IMR-90 (cell line): Measurements from ENCODE around the gene UBA5. TPM values are rescaled to one million over a fixed set of nuclear protein-coding genes. Genes with fewer than 3 reads are reported as not detected.

Experiments
- ATAC-seq: fragments of 200-7000 bp; cut with Tn5 transposase; 2 replicates; pipeline ENCODE4 v1.9.1; 2020; ENCODE audit warnings: low read depth, mild to moderate bottlenecking, moderate library complexity
- BruUV-seq: library from RNA; stranded (reverse); fragments of 400-500 nt; replicated peaks from 2 replicates; lab custom pipeline; 2021; lab: Mats Ljungman, UMichigan
- CTCF ChIA-PET: fragments of 300-600 bp; formaldehyde crosslinking; extraction: SDS; loops from one replicate; lab custom pipeline; 2021; ENCODE audit warnings: antibody characterized with exemption; lab: Yijun Ruan, JAX
- POLR2A ChIA-PET: fragments of 300-600 bp; sonication (Branson Sonifier 250); formaldehyde crosslinking; loops from one replicate; lab custom pipeline; 2022; ENCODE audit warnings: antibody characterized with exemption; ENCODE audit not compliant: unreplicated experiment; lab: Charles Lee
- DNase-seq: peaks from one replicate; pipeline ENCODE4 v3.0.0; 2013
- H2AFZ ChIP-seq: replicated peaks from 2 replicates; pipeline ENCODE3; 2013; ENCODE audit warnings: low read length, mild to moderate bottlenecking; ENCODE audit not compliant: poor library complexity
- H2AK5ac ChIP-seq: 2 replicates; pipeline ENCODE4 v1.6.1; 2013; ENCODE audit warnings: low read depth, low read length, inconsistent platforms
- H2AK9ac ChIP-seq: replicated peaks from 2 replicates; pipeline ENCODE3; 2013; ENCODE audit warnings: mild to moderate bottlenecking, low read depth, low read length, moderate library complexity; ENCODE audit not compliant: poor library complexity
- H2BK120ac ChIP-seq: 2 replicates; pipeline ENCODE4 v1.6.1; 2013; ENCODE audit warnings: low read depth, low read length, inconsistent platforms
- H2BK15ac ChIP-seq: 3 replicates; pipeline ENCODE4 v1.6.1; 2013; ENCODE audit warnings: low read depth, low read length, inconsistent platforms
- H2BK20ac ChIP-seq: 2 replicates; pipeline ENCODE4 v1.6.1; 2013; ENCODE audit warnings: low read depth, mild to moderate bottlenecking, inconsistent platforms, low read length, moderate library complexity
- H2BK5ac ChIP-seq: 2 replicates; pipeline ENCODE4 v1.6.1; 2013; ENCODE audit warnings: mild to moderate bottlenecking, low read depth, low read length, inconsistent platforms; ENCODE audit not compliant: poor library complexity, severe bottlenecking
- H3K14ac ChIP-seq: replicated peaks from 2 replicates; pipeline ENCODE4 v1.6.1; 2013; ENCODE audit warnings: low read depth, low read length, inconsistent platforms
- H3K18ac ChIP-seq: 2 replicates; pipeline ENCODE4 v1.6.1; 2013; ENCODE audit warnings: low read depth, low read length, control low read depth
- H3K23ac ChIP-seq: 2 replicates; pipeline ENCODE4 v1.6.1; 2013; ENCODE audit warnings: low read depth, low read length, inconsistent platforms
- H3K27ac ChIP-seq: 2 replicates; pipeline ENCODE4 v1.5.1; 2013; ENCODE audit warnings: mild to moderate bottlenecking, control low read depth, low read length; ENCODE audit not compliant: insufficient read depth
- H3K27me3 ChIP-seq: 2 replicates; pipeline ENCODE4 v1.6.1; 2013; ENCODE audit warnings: low read length; ENCODE audit not compliant: control insufficient read depth, insufficient read depth
- H3K36me3 ChIP-seq: 2 replicates; pipeline ENCODE4 v1.6.1; 2013; ENCODE audit warnings: low read length, mixed read lengths; ENCODE audit not compliant: control insufficient read depth, insufficient read depth
- H3K4ac ChIP-seq: 2 replicates; pipeline ENCODE4 v1.6.1; 2013; ENCODE audit warnings: low read depth, low read length, inconsistent platforms
- H3K4me1 ChIP-seq: 2 replicates; pipeline ENCODE4 v1.6.1; 2013; ENCODE audit warnings: low read length, mixed read lengths; ENCODE audit not compliant: control insufficient read depth, insufficient read depth
- H3K4me2 ChIP-seq: 2 replicates; pipeline ENCODE4 v1.6.1; 2013; ENCODE audit warnings: low read depth, mild to moderate bottlenecking, control low read depth, low read length, moderate library complexity
- H3K4me3 ChIP-seq: 2 replicates; pipeline ENCODE4 v1.5.1; 2013; ENCODE audit warnings: low read depth, mild to moderate bottlenecking, control low read depth, low read length, moderate library complexity; ENCODE audit not compliant: insufficient read depth
- H3K56ac ChIP-seq: 2 replicates; pipeline ENCODE4 v1.6.1; 2013; ENCODE audit warnings: low read length, inconsistent platforms; ENCODE audit not compliant: insufficient read depth; ENCODE audit errors: extremely low read depth
- H3K79me1 ChIP-seq, 2 experiments: 2 replicates each; pipeline ENCODE4 v1.6.1; 2013; ENCODE audit warnings: low read length in 2 of 2, inconsistent platforms in 1 of 2, low read depth in 1 of 2
- H3K9ac ChIP-seq: 2 replicates; pipeline ENCODE4 v1.6.1; 2013; ENCODE audit warnings: low read depth, low read length, control low read depth
- H3K9me1 ChIP-seq: 2 replicates; pipeline ENCODE4 v1.6.1; 2013; ENCODE audit warnings: low read length, inconsistent platforms; ENCODE audit not compliant: insufficient read depth
- H3K9me3 ChIP-seq: 2 replicates; pipeline ENCODE4 v1.6.1; 2013; ENCODE audit warnings: low read length; ENCODE audit not compliant: control insufficient read depth, insufficient read depth
- H4K20me1 ChIP-seq: 2 replicates; pipeline ENCODE4 v1.6.1; 2013; ENCODE audit warnings: low read length, inconsistent platforms; ENCODE audit not compliant: insufficient read depth
- H4K5ac ChIP-seq: 2 replicates; pipeline ENCODE4 v1.6.1; 2013; ENCODE audit warnings: mild to moderate bottlenecking, low read depth, low read length, control low read depth
- H4K8ac ChIP-seq, 2 experiments: 2 replicates each; pipeline ENCODE4 v1.6.1; 2013; ENCODE audit warnings: low read depth in 2 of 2, low read length in 2 of 2, control low read depth in 1 of 2, inconsistent platforms in 1 of 2
- H4K91ac ChIP-seq: 2 replicates; pipeline ENCODE4 v1.6.1; 2013; ENCODE audit warnings: low read depth, low read length, inconsistent platforms; ENCODE audit not compliant: insufficient read depth
- BHLHE40 ChIP-seq: fragments of 150-350 bp; IDR thresholded peaks from 2 replicates; pipeline ENCODE4 v1.6.1; 2016; ENCODE audit warnings: mild to moderate bottlenecking, low read depth, low read length
- CEBPB ChIP-seq: IDR thresholded peaks from 2 replicates; pipeline ENCODE4 v1.6.1; 2012; ENCODE audit warnings: low read depth, low read length, improper control_type of control experiment
- CHD1 ChIP-seq: IDR thresholded peaks from 2 replicates; pipeline ENCODE4 v1.6.1; 2012; ENCODE audit warnings: low read depth, low read length, improper control_type of control experiment
- ELK1 ChIP-seq: fragments of 150-350 bp; IDR thresholded peaks from 2 replicates; pipeline ENCODE4 v1.6.1; 2016; ENCODE audit warnings: low read depth, mild to moderate bottlenecking, low read length, moderate library complexity, borderline replicate concordance
- FOS ChIP-seq: fragments of 150-350 bp; IDR thresholded peaks from 2 replicates; pipeline ENCODE4 v1.6.1; 2016; ENCODE audit warnings: low read depth, low read length
- MAFK ChIP-seq: IDR thresholded peaks from 2 replicates; pipeline ENCODE4 v1.6.1; 2012; ENCODE audit warnings: low read depth, low read length, improper control_type of control experiment
- MAZ ChIP-seq: IDR thresholded peaks from 2 replicates; pipeline ENCODE4 v1.6.1; 2012; ENCODE audit warnings: low read depth, mild to moderate bottlenecking, low read length, improper control_type of control experiment, moderate library complexity, borderline replicate concordance
- NFE2L2 ChIP-seq: fragments of 150-350 bp; IDR thresholded peaks from 2 replicates; pipeline ENCODE4 v1.6.1; 2016; ENCODE audit warnings: low read depth, mild to moderate bottlenecking, low read length
- POLR2A ChIP-seq: IDR thresholded peaks from 2 replicates; pipeline ENCODE4 v1.6.1; 2012; ENCODE audit warnings: mild to moderate bottlenecking, low read depth, low read length
- RAD21 ChIP-seq: IDR thresholded peaks from 2 replicates; pipeline ENCODE4 v1.6.1; 2012; ENCODE audit warnings: low read length, improper control_type of control experiment
- RCOR1 ChIP-seq: IDR thresholded peaks from 2 replicates; pipeline ENCODE4 v1.6.1; 2012; ENCODE audit warnings: mild to moderate bottlenecking, low read length, improper control_type of control experiment; ENCODE audit not compliant: insufficient replicate concordance
- RFX5 ChIP-seq: IDR thresholded peaks from 2 replicates; pipeline ENCODE4 v1.8.0; 2012; ENCODE audit warnings: low read depth, mild to moderate bottlenecking, low read length, moderate library complexity
- SMC3 ChIP-seq: fragments of 150-350 bp; IDR thresholded peaks from 2 replicates; pipeline ENCODE4 v1.6.1; 2016; ENCODE audit warnings: low read depth, mild to moderate bottlenecking, antibody characterized with exemption, low read length, moderate library complexity
- dilution Hi-C: fragments of 300-500 bp; cut with HindIII; formaldehyde crosslinking; loops from one replicate; pipeline ENCODE4 v1.14.3; 2018; ENCODE audit warnings: low sequenced_read_pairs; ENCODE audit not compliant: unreplicated experiment
- in situ Hi-C: fragments of 300-500 bp; cut with MboI; formaldehyde crosslinking; loops from 3 replicates; pipeline ENCODE4 v1.14.3; 2019; ENCODE audit warnings: low sequenced_read_pairs, inconsistent platforms, mixed read lengths
- intact Hi-C: fragments of 100-400 bp; cut with micrococcal nuclease; formaldehyde crosslinking; loops from 2 replicates; pipeline ENCODE4 v1.10.0; 2022
- polyA plus RNA-seq, 3 experiments: library from polyadenylated mRNA; depleted of rRNA; stranded (reverse); fragments of >200 nt; gene quantifications; 2 replicates each; pipeline ENCODE4 v1.2.3, GENCODE V29; 2012; ENCODE audit warnings: low replicate concordance in 1 of 3
- total RNA-seq: library from RNA; depleted of rRNA; stranded (reverse); fragments of >200 nt; gene quantifications from 2 replicates; pipeline ENCODE4 v1.2.3, GENCODE V29; 2012
- TF ChIP-seq, protein P1 (sequence below): conservative IDR thresholded peaks from 2 replicates; pipeline ENCODE4 v1.5.1; 2012; ENCODE audit warnings: mild to moderate bottlenecking, low read depth, low read length, improper control_type of control experiment

Gene UBA5
- total and polyA plus RNA-seq, 2 of the 4 experiments (the other 2 are of a cell fraction): 20.3 to 30.4 TPM

- no peak for TF ChIP-seq RAD21
Observed at GRCh38 chr3:132713977-132714727, 54.0 kb downstream of the UBA5 start (continued).

DNA sequence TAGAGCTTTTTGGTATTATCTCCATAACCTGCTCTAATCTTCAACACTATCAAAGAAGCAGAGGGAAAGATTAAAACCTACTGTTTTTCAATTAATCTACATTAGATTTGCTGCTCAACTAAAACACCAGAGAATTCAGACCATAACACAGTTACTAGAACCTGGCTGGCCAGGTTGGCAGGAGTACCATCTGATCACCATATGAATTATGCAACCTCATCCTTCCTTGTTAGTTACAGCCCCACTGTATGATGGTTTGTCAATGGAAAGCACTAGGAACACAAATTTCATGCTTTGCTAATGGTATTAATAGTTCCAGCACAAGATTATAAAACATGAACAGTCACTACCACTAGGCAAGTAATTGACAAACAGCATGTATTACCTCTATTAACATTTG lies 56.2 kb downstream of the UBA5 start:
- no peak overlapping the region for H2BK15ac ChIP-seq
- ATAC-seq: no peak
- H3K23ac ChIP-seq: no peak overlapping the region
- no peak overlapping the region for H2BK5ac ChIP-seq
- H2AK5ac ChIP-seq: no peak overlapping the region
- no peak overlapping the region for H2AFZ ChIP-seq
- no peak overlapping the region for H2BK20ac ChIP-seq
- H4K20me1 ChIP-seq: peaks cover 8% of the 10 kb centered on the region; the same call in 1 of the 2 replicates
- no peak overlapping the region for H2AK9ac ChIP-seq
- H3K14ac ChIP-seq: no peak overlapping the region
- peaks cover 16% of the 10 kb centered on the region for H3K36me3 ChIP-seq
- no peak overlapping the region for H3K27ac ChIP-seq
- no peak overlapping the region for H4K5ac ChIP-seq
- peaks cover 12 to 44% of the 10 kb centered on the region in 2 experiments for H3K79me1 ChIP-seq
- no peaks in the 10 kb centered on the region for H3K9me3 ChIP-seq
- no peak overlapping the region for H2BK120ac ChIP-seq
- H3K9me1 ChIP-seq: peaks cover 10% of the 10 kb centered on the region
- H3K27me3 ChIP-seq: no peaks in the 10 kb centered on the region
- H3K18ac ChIP-seq: no peak overlapping the region
- ChIA-PET POLR2A (no interaction called here), CTCF (no interaction called here)
- H3K56ac ChIP-seq: no peak overlapping the region
- in situ Hi-C loops (loop anchor here (25.0 kb wide), 1 partner anchor 896 kb away; no protein-coding TSS in a partner anchor), dilution Hi-C loops (no loop called here), intact Hi-C loops (no loop called here)
- H4K91ac ChIP-seq: no peak overlapping the region
- no peak overlapping the region for H3K4ac ChIP-seq
- BruUV-seq: no TSS peak
- H3K4me3 ChIP-seq: no peak overlapping the region
- H4K8ac ChIP-seq: no peak overlapping the region
- no peak overlapping the region for H3K9ac ChIP-seq
- H3K4me2 ChIP-seq: no peak overlapping the region
- no peak for DNase-seq
- peaks cover 4% of the 10 kb centered on the region for H3K4me1 ChIP-seq
- TF ChIP-seq RCOR1 (no peak), CEBPB (no peak), POLR2A (no peak), SMC3 (no peak), RFX5 (no peak), CHD1 (no peak), BHLHE40 (no peak), NFE2L2 (no peak), MAZ (no peak), RAD21 (no peak), ELK1 (no peak), FOS (no peak), MAFK (no peak)
- TF ChIP-seq, protein P1, sequence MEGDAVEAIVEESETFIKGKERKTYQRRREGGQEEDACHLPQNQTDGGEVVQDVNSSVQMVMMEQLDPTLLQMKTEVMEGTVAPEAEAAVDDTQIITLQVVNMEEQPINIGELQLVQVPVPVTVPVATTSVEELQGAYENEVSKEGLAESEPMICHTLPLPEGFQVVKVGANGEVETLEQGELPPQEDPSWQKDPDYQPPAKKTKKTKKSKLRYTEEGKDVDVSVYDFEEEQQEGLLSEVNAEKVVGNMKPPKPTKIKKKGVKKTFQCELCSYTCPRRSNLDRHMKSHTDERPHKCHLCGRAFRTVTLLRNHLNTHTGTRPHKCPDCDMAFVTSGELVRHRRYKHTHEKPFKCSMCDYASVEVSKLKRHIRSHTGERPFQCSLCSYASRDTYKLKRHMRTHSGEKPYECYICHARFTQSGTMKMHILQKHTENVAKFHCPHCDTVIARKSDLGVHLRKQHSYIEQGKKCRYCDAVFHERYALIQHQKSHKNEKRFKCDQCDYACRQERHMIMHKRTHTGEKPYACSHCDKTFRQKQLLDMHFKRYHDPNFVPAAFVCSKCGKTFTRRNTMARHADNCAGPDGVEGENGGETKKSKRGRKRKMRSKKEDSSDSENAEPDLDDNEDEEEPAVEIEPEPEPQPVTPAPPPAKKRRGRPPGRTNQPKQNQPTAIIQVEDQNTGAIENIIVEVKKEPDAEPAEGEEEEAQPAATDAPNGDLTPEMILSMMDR: no peak
